ENCODE data around the gene TIMM22.
"Not testable (repeated sequence)": the region's sequence is repeated elsewhere in the genome, so short reads cannot be mapped to it uniquely, and the experiment has no call there.

TIMM22 gene

GRCh38 chr17:1034652-1035210, 37.8 kb downstream of the TIMM22 start:
- intact Hi-C loops (cut with DNase I), result no loop called here
- DNase-seq, result peak in 1 of 10 donors; percentile 69

DNA sequence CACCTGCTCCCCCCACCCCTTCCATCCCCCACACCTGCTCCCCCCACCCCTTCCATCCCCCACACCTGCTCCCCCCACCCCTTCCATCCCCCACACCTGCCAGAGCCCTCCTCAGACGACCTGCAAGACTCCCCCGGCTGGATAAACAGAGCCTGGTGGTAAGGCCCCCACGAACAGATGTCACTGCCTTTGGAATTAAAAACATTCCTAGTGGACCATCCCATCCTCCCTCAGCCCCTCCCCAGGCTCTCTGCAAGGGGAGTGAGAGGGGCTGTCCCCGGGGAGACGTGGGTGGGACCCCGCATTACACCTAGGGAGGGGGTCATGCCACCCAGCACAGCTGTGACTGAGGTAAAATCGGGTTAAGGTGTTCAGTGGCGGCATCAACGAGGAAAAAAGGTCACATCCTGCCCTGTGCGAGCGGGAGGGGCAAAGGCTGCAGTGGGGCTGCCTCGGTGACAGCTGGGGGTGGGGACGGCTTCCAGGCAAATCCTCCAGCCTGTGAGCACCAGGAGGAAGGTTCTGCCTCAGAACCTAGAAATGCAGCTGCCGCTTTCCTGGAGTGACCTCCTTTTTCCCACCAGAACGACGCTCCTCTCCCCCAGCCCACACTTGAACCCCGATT, 38.7 kb downstream of the TIMM22 start:
- DNase-seq, result peak in 1 of 10 donors; percentile 72
- intact Hi-C loops (cut with DNase I), result no loop called here

DNA sequence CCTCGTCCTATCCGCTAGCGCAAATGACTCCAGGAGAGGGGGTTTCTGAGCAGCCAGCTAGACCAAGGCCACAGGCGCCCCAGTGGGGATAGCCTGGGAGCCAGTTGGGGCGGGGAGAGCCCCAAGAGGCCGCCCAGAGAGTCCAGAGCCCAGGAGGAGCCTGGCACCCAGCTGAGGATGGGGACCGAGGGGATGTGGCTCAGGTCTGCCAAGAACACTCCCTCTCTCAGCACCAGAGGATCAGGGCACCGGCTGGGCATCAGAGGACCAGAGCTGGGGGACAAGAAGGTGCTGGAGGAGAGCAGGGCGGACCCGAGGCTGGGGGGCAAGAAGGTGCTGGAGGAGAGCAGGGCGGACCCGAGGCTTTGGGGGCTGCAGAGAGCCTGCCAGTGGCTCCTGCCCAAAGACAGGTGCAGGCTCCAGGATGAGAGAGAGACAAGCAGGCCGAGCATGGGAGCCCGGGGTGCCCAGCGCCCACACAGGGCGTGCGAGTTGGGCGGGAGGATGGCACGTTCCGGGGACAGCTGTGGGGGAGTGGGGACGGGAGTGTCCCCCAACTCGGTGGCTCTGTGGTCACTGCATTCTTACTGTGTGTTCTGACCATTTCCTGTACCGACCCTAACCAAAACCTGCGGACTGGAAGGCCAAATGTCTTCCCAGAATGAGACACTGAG, 39.4 kb downstream of the TIMM22 start:
- intact Hi-C loops (cut with DNase I), result no loop called here
- DNase-seq, result no peak

DNA sequence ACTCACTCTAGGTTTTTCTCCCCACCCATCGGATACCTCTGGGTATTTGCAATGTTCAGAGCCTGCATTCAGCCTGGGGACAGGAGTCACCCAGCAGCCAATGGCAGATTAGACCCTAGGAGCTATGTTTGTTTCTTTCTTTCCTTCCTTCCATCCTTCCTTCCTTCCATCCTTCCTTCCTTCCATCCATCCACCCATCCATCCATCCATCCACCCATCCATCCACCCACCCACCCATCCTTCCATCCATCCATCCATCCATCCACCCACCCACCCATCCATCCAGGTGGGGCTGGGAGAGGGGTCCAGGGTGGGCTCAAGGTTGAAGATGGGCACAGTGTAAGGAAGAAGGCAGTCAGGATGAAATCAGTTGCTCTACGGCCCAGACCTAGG, 39.9 kb downstream of the TIMM22 start:
- DNase-seq, result no peak
- intact Hi-C loops (cut with DNase I), result no loop called here

DNA sequence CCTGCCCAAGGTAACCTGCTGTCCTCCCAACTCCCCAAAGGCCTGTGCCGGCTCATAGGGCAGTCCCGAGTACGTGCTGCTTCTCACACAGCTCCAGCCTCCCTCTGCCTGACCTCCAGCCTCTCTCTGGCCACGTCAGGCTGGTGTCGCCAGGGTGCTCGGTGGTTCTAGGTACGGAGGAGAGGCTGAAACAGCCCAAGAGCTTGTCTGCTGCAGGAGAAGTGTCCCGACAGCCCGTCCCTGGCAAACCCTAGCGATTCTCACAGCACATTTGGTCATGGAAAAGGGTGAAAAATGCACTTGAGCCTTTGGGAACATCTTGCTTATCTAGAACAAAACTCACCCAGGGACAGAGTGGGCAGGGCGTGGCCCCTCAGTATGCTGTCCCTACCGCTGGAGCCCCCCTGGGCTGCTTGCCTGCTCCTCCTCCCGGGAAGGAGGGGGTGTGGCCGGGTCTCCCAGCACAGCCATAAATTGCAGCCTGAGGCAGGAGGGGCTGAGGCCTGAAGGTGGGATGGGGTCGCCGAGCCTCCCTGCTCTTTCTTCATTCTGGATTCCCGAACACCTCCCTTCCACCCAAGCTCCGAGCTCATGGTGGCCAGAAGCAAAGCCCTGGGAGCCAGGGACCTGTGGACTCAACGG, 40.4 kb downstream of the TIMM22 start:
- intact Hi-C loops (cut with DNase I), result no loop called here
- peak in 2 of 10 donors; percentile 78 to 86 for DNase-seq

DNA sequence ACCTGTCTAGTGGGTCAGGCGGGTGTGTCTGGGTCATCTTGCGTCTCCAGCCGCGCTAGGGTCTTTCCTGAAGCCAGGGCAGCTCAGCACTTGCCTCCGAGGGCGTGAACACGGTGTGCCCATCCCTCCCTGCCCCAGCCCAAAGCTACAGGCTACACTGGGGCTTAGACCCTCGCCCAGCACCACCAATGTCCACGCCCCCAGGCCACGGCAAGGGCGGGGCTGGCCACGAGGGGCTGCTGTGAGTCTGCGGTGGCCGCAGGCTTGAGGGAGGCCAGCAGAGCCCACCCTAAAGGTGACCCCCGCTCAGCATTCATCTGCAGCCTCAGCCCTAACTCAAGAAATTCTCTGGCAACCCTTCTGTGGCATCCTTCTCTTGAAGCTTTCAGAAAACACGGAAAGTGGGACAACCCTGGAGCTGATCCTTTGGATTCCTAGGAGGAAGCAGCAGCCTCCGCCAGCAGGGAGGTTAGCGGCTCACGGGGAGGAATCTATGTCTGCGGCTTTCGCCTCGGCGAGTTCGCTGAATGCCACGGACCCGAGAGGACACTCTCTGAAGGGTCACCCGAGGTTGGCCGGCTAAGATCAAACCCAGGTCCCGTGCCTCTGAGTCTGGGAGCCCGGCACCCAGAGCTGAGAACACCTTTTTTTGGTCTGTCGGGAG, 41.7 kb downstream of the TIMM22 start:
- DNase-seq, result peak in 2 of 10 donors; percentile 87 to 88
- intact Hi-C loops (cut with DNase I), result no loop called here

GRCh38 chr17:1039123-1039507, 42.2 kb downstream of the TIMM22 start:
- peak in 3 of 10 donors; percentile 73 to 82 (median 79) for DNase-seq

GRCh38 chr17:1039511-1040215, 42.7 kb downstream of the TIMM22 start:
- DNase-seq, result peak in 9 of 10 donors; percentile 47 to 95 (median 66)
- intact Hi-C loops (cut with DNase I), result no loop called here

More at GRCh38 chr17:1039123-1039507, 42.2 kb downstream of the TIMM22 start:
- intact Hi-C loops (cut with DNase I), result no loop called here

DNA sequence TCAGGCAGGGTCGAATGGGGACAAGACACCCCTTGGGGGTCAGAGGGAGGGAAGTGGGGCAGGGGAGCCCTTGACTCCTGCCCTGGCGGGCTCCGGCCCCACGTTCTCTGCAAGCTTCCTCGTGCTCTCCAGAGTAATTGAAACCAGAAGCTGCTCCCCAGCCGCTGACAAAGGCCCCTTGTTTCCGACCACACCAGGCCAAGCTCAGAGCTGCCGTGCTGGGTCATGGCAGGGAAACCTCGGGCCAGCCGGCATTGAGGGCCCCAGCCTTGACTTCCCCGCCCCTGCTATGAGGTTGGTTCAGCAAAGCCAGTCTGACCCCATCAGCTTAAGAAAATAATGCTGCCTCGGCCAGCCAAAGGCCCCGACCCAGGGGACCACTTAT, 43.3 kb downstream of the TIMM22 start:
- peak in 5 of 10 donors; percentile 39 to 90 (median 79) for DNase-seq
- intact Hi-C loops (cut with DNase I), result no loop called here

DNA sequence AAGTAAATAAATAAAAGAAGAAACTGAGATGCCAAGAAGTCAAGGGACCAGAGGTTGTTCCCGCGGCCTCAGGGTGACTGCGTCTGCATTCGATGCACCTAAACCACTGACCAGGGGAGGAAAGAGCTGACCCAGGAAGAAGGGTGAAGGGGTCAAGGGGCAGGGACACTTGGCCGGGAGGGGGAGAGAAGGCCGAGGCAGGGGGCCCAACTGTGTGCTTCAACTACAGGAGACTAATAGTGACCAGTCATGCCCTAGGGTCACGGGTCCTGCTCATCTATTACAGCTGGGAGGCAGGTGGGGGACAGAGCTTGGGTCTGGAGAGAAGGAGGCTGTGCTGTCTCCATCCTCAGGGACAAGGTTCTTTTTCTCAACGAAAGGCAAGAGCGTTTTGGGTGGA, 44.8 kb downstream of the TIMM22 start:
- intact Hi-C loops (cut with DNase I), result no loop called here
- peak in 5 of 10 donors; percentile 3 to 49 (median 19) for DNase-seq

GRCh38 chr17:1042486-1042885, 45.6 kb downstream of the TIMM22 start:
- intact Hi-C loops (cut with DNase I), result no loop called here
- peak in 3 of 10 donors; percentile 2 to 19 (median 17) for DNase-seq

GRCh38 chr17:1043601-1044251, 46.8 kb downstream of the TIMM22 start:
- peak in 5 of 10 donors; percentile 8 to 78 (median 58) for DNase-seq
- intact Hi-C loops (cut with DNase I), result no loop called here

DNA sequence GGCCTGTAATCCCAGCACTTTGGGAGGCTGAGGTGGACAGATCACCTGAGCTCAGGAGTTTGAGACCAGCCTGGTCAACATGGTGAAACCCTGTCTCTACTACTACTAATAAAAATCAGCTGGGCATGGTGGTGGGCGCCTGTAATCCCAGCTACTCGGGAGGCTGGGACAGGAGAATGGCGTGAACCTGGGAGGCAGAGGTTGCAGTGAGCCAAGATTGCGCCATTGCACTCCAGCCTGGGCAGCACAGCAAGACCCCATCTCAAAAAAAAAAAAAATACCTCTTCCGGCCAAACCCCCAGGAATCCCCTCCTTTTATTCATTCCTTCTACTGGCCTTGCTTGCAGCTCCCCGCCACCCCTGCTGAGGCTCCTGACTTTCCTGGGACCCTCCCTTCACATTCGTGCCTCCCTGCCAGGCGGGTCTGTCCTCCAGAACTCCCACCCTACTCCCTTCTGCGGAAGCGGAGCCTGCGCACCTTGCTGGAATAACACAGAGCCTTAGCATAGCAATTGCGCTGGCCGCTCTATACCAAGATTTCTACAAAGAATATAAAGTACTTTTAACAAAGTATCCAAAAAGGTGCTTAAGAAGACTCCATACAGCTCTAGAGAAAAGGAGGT, 47.6 kb downstream of the TIMM22 start:
- intact Hi-C loops (cut with DNase I), result not testable (repeated sequence)
- peak in 4 of 10 donors; percentile 1 to 41 (median 40) for DNase-seq

DNA sequence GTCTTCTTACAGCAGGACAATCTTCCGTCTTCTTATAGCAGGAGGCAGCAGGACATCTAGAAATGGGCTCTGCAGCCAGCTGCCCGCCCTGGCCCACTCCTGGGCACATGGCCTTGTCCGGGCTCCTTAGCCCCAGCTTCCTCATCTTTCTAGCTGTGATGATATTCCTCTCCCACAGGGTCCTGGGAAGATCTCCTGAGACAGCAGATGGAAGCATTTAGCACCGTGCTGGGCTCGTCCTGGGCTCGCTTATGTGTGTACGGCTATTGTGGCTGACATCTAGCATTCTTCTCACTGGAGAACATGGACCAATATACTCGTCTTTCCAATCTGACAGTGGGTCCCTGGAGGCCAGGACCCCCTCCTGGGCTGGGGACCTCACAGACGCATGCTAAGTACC, 48.5 kb downstream of the TIMM22 start:
- peak in 4 of 10 donors; percentile 2 to 69 (median 12) for DNase-seq
- intact Hi-C loops (cut with DNase I), result no loop called here

DNA sequence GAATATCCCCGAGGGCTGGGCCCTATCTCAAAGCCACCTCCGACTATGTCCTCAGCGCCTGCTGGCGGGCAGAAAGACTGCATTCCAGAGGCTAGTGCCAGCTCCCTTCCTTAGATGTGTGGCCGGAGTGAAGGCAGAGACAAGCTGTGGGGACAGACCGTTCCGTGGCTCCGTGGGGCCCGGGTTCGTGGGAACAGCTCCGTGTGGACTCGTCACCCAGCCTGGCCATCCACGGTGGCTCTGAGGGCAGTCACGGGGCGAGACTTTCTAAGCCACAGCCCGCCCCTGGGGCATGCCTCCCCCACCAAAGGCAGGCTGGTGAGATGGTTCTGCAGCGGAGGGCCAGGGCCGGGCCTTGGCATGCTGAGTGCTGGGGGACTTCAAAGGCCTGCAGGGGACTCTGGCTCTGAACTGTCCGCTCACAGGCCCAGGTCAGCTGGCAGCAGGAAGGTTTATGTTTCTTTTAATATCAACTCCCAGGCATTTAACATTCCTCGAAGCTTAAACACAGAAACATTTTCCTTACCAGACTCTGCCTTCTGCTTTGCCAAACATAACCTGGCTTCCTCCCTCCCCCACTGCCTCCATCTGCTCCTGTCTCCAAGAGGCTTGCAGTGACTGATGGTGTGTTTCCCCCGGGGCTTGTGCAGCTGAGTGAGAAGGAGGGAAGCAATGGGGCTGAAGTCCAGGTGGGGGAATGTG, 50.4 kb downstream of the TIMM22 start:
- DNase-seq, result peak in 6 of 10 donors; percentile 50 to 92 (median 79)
- intact Hi-C loops (cut with DNase I), result no loop called here

DNA sequence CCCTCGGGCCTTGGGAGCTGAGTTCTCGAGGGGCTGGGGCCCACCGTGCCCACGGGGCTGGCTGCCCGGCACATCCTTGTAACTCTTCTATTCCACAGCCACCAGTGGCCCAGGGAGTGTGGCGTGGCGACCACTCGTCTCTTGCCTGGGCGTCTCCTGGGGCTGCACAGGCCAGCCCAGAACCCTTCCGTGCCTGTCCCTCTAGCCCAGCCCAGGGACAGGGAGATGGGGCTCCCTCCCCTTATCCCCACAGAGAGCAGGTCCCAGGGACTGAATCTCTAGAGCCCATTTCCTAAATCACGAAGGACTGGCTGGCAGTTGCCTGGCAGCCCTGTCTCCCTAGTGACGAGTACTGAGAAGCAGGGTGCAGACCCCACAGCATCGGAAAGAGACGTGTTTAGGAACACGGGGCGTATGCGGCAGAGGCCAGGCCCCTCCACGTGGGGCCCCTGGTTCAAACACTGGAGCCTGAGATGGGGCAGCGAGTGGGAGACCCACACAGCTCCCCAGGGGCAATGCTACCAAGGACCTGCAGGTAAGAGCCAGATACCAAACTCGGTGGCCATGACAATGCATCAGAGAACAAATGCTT, 51.0 kb downstream of the TIMM22 start:
- DNase-seq, result peak in 2 of 10 donors; percentile 10 to 62
- intact Hi-C loops (cut with DNase I), result no loop called here

DNA sequence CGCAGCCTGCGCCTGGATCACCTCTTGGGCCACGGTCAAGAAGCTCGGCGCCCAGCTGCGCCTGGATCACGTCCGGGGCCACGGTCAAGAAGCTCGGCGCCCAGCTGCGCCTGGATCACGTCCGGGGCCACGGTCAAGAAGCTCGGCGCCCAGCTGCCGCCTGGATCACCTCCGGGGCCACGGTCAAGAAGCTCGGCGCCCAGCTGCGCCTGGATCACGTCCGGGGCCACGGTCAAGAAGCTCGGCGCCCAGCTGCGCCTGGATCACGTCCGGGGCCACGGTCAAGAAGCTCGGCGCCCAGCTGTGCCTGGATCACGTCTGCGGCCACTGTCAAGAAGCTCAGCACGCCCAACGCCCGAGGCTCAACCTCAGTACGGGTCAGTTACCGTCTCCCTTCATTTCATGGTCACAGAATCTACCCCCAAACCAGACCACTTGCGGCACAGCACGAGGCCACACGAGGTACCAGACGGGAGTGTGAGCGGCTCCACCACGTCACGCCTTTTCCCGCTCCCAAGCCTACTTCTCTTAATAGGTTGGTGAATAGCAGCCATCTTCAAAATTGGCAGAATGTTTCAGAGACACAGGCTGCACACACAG, 51.7 kb downstream of the TIMM22 start:
- DNase-seq, result peak in 5 of 10 donors; percentile 2 to 53 (median 43)
- intact Hi-C loops (cut with DNase I), result not testable (repeated sequence)

Measured in posterior cingulate gyrus (tissue), 11 donors.